HL-60 (cell line): ENCODE measurements around the gene FRAS1.

Source experiments
- GABPA ChIP-seq: IDR thresholded peaks from 2 replicates; pipeline ENCODE4 v1.6.1; 2012; ENCODE audit warnings: low read depth
- POLR2AphosphoS5 ChIP-seq: IDR thresholded peaks from 2 replicates; pipeline ENCODE4 v1.6.1; 2012; ENCODE audit warnings: low read depth
- SPI1 ChIP-seq: IDR thresholded peaks from 2 replicates; pipeline ENCODE4 v1.6.1; 2012; ENCODE audit warnings: low read depth, mild to moderate bottlenecking, borderline replicate concordance
- TF ChIP-seq, protein P1 (sequence below): IDR thresholded peaks from 2 replicates; pipeline ENCODE4 v1.6.1; 2012; ENCODE audit warnings: low read depth; ENCODE audit not compliant: insufficient replicate concordance
- TF ChIP-seq, protein P2 (sequence below): IDR thresholded peaks from one replicate; pipeline ENCODE4 v1.5.1; 2011; ENCODE audit warnings: low read length, control low read depth, inconsistent platforms; ENCODE audit not compliant: insufficient read depth

DNA sequence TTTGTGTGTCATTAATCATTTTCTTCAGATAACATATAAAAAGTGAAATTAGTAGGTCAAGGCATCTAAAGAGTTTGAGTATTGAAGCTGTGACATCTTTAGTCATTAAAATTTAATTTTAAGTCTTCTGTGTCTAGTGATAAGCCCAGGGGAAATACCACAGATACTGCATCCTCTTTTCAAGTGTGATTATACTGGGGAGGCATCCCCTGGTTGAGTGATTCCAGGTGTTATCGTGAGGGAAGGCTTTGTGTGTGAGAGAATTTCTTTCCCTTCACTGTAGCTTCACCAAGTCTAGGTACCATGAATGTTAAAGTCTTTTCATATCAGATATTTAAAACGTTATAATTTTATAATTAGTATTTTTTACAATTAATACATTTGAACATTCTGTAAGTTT is 193.4 kb downstream of the FRAS1 start:
- TF ChIP-seq, protein P1, sequence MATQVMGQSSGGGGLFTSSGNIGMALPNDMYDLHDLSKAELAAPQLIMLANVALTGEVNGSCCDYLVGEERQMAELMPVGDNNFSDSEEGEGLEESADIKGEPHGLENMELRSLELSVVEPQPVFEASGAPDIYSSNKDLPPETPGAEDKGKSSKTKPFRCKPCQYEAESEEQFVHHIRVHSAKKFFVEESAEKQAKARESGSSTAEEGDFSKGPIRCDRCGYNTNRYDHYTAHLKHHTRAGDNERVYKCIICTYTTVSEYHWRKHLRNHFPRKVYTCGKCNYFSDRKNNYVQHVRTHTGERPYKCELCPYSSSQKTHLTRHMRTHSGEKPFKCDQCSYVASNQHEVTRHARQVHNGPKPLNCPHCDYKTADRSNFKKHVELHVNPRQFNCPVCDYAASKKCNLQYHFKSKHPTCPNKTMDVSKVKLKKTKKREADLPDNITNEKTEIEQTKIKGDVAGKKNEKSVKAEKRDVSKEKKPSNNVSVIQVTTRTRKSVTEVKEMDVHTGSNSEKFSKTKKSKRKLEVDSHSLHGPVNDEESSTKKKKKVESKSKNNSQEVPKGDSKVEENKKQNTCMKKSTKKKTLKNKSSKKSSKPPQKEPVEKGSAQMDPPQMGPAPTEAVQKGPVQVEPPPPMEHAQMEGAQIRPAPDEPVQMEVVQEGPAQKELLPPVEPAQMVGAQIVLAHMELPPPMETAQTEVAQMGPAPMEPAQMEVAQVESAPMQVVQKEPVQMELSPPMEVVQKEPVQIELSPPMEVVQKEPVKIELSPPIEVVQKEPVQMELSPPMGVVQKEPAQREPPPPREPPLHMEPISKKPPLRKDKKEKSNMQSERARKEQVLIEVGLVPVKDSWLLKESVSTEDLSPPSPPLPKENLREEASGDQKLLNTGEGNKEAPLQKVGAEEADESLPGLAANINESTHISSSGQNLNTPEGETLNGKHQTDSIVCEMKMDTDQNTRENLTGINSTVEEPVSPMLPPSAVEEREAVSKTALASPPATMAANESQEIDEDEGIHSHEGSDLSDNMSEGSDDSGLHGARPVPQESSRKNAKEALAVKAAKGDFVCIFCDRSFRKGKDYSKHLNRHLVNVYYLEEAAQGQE: no peak
- TF ChIP-seq, protein P2, sequence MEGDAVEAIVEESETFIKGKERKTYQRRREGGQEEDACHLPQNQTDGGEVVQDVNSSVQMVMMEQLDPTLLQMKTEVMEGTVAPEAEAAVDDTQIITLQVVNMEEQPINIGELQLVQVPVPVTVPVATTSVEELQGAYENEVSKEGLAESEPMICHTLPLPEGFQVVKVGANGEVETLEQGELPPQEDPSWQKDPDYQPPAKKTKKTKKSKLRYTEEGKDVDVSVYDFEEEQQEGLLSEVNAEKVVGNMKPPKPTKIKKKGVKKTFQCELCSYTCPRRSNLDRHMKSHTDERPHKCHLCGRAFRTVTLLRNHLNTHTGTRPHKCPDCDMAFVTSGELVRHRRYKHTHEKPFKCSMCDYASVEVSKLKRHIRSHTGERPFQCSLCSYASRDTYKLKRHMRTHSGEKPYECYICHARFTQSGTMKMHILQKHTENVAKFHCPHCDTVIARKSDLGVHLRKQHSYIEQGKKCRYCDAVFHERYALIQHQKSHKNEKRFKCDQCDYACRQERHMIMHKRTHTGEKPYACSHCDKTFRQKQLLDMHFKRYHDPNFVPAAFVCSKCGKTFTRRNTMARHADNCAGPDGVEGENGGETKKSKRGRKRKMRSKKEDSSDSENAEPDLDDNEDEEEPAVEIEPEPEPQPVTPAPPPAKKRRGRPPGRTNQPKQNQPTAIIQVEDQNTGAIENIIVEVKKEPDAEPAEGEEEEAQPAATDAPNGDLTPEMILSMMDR: no peak
- no peak for TF ChIP-seq POLR2AphosphoS5
- TF ChIP-seq GABPA: no peak
- no peak for TF ChIP-seq SPI1
